ENCODE measurements around the gene DPF3.
"Not testable (repeated sequence)": the region's sequence is repeated elsewhere in the genome, so short reads cannot be mapped to it uniquely, and the experiment has no call there.

DNA sequence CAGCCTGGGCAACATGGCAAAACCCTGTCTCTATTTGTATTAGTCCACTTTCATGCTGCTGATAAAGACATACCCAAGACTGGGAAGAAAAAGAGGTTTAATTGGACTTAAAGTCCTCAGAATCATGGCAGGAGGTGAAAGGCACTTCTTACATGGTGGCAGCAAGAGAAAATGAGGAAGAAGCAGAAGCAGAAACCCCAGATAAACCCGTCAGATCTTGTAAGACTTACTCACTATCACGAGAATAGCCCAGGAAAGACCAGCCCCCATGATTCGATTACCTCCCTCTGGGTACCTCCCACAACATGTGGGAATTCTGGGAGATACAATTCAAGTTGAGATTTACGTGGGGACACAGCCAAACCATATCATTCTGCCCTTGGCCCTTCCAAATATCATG is 23.0 kb downstream of the DPF3 start:
- TF ChIP-seq EZH2 (IDR thresholded peaks at IDR 0.05; ENCODE audit: insufficient read depth, poor library complexity, severe bottlenecking); EZH2phosphoT487 (IDR thresholded peaks at IDR 0.05; ENCODE audit: insufficient read depth, low read depth): not testable (repeated sequence)

All from GM23248 (cell line).